ENCODE data around the gene F12.

Gene F12

DNA sequence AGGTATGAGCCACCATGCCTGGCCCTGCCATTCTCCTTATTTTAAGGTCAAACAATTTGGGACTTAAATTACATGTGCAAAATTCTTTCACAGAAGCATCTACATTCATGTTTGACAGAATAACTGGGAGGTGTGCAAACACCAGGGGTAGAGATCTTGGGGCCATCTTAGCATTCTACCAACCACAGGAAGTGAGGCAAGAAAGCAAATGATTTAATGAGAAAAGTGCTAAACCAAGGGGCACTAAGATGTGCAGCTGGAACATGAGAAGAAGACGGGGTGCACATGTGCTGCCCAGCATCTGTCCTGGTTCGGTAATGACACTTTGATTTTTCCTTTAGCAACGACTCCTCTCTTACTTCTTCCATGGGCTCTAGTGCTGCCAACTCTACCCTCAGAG, 1.2 kb upstream of the F12 start:
- no peak for DNase-seq

DNA sequence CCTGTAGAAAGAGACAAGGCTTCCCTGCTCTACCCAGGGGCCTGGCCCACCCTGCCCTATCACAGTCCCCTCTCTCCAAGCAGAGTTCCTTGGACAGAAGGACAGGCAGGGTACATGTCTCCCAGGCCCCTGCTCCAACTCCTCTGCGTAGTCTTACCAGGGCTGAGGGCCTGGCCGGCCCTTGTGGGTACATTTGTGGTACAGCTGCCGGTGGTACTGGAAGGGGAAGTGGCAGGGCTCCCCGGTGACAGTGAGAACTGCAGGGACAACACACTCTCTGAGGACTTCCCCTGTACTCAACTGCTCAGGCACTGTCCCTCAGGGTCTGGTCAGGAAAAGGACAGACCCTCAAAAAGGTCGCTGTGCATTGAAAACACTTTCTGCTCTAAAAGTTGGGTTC, 3.6 kb downstream of the F12 start:
- DNase-seq, result no peak

DNA sequence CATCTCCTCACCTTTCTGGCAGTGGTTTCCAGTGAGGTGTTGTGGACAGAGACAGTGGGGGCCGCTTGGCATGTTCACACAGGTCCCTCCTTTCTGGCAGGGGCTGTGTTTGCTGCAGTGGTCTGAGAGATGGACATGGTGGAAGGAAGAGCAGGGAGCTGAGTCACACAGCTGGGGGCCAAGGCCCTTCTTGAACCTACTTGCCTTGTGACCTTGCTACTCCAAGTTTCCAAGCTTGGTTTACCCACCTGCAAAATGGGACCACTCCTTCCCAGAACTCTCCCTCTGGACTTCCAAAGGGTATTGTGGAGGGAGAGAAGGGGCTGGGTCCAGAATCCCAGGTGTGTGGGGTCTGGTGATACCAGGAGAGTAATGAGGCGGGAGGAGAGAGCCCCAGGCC, 4.1 kb downstream of the F12 start:
- DNase-seq, result no peak

DNA sequence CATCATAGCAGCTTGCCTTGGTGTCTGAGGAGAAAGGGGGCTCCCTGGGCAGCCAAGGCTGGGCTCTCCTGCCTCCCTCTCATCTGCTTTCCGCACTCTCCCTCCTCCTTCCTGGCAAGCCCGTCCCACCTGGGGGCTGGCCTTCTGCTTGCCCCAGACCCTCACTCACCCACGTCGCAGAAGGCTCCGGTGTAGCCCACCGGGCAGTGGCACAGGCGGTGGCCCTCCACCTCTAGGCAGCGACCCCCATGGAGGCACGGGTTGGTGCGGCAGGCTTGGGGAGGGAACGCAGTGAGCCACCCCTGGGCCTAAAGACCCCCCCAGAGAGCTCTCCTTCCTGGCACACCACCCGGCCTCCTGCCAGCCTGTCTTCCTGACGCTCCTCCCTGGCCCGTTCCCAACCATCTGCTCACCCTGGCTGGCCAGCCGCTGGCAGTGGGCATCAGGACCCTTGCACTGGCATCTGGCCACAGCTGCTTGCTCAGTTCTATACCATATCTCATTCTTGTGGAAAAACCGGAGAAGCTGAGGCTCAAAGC, 4.7 kb downstream of the F12 start:
- DNase-seq, result no peak

DNA sequence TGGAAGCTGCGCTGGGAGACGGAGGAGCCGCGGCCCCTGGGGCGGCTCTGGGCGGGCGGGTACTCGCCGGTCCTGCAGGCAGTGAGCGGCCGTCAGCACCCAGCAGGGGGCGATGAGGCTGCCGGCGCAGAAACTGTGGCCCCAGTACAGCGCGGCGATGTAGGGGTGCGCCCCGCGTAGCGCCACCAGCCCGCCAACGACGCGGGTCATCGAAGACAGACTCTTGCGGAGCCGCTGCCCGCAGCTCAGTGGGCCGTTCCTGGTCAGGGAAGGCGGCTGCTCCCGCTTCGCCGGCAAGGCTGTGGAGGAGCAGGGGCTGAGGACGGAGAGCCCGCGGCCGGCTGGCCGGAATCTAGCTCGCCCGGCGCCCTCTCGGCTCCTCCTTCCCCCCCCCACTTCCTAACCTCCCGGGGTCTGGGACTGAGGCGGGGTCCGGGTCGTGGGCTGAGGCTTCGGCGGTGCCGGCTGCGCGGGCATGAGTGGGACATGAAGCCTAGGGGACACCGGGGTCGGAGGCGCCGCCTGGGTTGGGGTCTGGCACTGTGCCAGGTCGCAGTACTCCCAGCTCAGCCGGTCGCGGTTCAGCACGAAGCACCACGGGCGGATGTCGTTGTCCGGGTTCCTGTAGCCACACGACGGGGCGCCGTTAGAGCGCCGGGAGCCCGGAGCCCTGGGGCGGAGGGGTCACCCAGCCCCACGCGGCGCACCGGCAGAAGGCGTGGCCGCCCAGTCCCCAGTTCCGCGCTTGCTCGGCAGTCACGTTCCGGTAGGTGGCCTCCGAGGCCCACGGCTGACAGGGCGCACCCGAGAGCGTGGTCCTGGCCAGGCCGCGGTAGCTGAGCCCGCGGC, 5.3 kb downstream of the F12 start:
- DNase-seq, result peak; percentile 77 to 81

DNA sequence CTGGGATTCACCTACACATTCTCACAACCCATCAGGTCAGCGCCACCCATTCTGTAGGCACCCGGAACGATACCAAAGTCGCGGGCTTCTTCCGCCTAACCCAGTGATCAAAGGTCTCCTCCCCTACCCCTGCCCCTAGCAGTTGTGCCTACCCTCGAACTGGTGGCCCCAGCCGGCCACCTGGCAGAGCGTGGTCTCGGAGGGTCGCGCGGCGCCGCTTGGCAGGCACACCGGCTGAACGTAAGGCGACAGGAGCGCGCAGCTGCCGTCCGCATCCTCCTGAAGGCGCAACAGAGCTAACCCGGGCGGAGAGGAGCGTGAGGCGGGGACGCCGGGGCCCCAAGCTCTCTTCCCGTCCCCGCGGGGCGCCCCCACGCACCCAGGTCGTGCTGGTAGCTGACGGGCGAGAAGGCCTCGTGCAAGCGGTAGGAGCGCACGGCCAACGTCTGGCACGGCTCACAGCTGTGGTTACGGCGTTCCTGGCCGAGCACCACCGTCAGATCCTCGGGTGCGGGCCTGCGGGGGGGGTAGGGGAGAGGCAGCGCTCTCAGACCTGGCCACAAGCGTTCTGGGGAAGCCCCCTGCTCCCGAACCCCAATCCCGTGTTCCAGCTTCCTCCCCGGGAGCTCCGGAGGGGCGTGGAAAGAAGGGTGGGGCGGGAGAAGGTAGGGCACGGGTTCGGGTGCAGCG, 6.1 kb downstream of the F12 start:
- peak in 1 of 2 donors; percentile 37 for DNase-seq

DNA sequence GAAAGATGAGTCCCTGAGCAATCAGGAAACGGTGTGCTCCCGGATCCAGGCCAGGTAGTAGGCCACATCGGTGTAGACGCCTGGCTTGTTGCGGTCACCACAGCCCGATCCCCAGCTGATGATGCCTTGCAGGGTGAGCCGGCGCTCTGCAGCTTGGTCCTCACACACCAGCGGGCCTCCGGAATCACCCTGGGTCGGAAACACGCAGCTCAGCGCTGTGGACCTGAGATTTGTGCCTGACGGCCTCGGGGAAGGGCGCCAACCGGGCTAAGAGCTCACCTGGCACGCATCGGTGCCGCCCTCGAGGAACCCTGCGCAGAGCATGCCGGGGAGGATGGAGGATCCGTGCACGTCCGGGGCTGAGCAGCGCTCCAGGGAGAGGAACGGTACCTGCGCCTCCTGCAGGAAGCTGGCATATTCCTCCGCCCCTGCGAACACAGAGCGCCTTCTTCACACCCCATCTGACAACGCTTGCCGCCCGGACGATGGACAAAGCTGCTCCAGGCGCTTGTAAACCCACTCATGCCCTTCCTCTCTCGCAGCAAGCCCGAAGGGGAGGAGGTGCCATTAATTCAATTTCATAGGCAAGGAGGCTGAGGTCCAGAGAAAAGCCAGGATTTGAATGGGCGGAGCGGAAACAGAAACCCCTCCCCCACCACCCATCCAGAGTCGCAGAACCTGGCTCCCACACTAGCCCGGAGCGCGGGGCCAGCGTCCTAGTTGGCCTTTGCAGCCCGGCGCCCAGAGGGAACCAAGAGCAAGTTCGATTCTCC, 6.9 kb downstream of the F12 start:
- DNase-seq, result peak; percentile 66

DNA sequence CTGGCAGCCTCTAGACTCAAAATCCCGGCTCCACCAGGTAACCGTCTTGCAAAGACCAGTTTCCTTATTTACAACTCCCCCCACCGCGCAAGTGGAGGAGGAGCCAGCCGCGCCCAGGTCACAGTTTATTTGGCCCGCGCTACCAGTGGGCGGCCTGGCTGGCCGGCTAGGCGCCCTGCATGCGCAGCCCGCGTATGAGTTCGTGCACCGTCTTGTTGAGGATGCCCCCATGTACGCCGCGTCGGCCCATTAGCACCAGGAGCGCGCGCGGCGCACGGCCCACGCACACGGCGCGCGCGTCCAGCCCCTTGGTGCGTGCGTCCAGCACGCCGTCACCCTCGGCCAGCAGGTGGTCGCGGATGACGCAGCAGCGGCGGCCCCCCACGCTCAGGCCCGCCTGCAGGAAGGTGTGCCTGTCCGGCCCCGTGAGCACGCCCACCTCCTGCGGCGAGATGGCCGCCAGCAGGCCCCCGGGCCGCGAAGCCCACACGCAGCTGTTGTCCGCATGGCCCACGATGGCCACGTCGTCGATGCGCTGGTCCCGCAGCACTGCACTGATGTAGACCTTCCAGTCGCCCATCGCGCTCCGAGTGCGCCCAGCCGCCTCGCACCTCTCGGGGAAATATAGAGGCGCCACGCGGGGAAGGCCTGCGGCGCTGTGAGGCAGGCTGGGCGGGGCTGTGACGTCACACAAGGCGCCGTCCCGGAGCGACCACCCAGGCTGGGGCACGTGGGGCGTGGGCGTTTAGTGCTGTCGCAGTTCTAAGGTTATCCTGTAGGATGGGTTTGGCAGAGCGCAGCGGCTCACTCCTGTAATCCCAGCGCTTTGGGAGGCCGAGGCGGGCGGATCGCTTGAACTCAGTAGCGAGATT, 9.1 kb downstream of the F12 start, which contains the start of gene PFN3:
TSS of gene PFN3 (minus strand) at position 665 of the 872 bp plus-strand sequence. CDS start at position 580, 85 bp downstream.
- no peak for DNase-seq

DNA sequence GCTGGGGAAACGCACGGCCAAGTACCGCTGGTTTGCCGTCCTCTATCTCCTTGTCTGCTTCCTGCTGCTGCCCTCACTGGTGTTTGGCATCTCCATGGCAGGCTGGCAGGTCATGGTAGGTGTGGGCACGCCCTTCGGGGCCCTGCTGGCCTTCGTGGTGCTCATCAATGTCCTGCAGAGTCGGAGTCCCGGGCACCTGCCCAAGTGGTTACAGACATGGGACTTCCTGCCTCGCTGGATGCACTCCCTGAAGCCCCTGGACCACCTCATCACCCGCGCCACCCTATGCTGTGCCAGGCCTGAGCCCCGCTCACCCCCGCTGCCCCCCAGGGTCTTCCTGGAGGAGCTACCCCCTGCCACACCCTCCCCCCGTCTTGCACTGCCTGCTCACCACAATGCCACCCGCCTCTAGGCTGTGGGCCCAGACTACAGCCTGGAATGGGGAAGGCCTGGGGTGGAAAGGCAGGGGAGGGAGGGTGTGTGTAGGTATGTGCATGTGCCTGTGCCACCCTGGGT, 11.4 kb downstream of the F12 start:
- DNase-seq, result no peak

DNA sequence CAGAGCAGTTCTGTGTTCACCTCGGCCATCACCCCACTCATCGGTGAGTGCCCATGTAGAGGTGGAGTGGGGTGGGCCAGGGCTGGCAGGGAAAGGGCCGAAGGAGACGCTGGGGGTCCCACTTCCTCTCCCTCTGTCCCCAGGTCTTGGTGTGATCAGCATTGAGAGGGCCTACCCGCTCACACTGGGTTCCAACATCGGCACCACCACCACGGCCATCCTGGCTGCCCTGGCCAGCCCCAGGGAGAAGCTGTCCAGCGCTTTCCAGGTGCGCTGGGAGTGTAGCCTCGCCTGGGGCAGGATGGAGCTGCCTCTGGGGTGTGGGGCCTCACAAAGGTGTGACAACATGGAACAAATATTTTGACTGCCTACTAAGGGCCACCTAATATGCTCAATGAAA, 12.6 kb downstream of the F12 start:
- DNase-seq, result no peak

DNA sequence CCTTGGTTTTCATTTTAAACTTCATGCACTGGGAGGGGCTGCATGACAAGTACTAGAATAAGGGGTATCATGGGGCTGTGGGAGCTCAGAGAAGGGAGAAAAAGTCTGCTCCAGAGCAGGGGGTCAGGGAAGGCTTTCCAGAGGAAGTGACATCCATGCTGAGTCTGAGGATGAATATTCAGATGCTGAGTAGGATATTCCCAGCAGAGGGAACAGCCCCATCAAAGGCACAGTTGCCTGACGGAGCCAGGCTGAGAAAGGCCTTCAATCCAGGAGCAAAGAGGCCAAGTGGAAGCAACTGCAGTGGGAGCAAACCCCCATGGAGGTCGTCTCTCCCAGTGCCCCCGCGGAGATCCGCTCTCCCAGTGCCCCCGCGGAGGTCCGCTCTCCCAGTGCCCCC, 13.3 kb downstream of the F12 start:
- DNase-seq, result no peak

DNA sequence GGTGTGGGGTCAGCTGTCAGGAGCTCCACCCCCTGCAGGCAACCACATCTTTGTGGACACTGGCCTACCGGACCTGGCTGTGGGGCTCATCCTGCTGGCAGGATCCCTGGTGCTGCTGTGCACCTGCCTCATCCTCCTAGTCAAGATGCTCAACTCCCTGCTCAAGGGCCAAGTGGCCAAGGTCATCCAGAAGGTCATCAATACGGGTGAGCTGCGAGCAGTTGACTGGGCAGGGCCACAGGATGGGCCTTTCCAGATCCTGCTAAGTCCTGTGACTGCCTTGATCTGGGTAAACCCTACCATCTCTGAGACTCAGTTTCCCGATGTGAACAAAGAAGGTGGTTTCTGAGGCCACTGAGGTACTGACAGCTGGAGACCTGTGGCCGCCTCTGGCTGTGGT, 15.4 kb downstream of the F12 start:
- no peak for DNase-seq

DNA sequence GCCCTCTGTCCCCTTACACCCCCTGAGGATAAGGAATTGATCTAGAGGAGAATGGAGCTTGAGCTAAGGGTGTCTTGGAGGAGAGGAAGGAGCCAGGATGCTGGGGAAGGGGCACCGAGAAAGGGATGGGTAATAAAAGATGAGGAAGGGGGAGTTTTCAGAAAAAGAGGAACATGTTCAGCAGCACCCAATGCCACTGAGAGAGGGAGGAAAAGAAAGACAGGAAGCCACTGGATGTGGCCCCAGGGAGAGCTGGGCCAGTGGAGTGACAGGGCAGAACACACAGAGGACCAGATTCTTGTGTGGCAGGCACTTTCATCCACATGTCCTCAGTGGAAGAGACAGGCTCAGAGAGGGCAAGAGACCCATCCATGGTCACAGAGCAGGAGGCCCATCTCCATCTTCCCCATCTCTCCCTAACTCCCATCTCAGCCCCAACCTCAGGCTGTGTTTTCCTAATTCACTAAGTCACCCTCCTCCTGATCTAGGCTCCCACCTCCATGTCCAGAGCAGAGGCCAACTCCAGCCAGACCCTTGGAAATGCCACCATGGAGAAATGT, 16.1 kb downstream of the F12 start:
- no peak for DNase-seq

DNA sequence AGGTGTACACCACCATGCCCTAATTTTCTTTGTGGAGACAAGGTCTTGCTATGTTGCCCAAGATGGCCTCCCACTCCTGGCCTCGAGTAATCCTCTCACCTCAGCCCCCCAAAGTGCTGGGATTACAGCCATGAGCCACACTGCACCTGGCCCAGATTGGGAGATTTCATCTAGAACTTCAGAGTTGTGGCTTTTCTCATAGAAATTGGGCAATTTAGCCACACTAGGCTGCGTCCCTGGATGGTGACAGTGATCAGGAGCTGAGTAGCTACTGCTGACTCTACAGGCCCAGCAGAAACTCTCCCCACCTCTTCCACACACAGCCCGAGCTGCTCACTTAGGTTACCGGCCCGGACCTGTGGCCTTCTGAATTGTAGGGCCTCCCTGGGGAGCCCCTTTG, 16.6 kb downstream of the F12 start:
- DNase-seq, result no peak

DNA sequence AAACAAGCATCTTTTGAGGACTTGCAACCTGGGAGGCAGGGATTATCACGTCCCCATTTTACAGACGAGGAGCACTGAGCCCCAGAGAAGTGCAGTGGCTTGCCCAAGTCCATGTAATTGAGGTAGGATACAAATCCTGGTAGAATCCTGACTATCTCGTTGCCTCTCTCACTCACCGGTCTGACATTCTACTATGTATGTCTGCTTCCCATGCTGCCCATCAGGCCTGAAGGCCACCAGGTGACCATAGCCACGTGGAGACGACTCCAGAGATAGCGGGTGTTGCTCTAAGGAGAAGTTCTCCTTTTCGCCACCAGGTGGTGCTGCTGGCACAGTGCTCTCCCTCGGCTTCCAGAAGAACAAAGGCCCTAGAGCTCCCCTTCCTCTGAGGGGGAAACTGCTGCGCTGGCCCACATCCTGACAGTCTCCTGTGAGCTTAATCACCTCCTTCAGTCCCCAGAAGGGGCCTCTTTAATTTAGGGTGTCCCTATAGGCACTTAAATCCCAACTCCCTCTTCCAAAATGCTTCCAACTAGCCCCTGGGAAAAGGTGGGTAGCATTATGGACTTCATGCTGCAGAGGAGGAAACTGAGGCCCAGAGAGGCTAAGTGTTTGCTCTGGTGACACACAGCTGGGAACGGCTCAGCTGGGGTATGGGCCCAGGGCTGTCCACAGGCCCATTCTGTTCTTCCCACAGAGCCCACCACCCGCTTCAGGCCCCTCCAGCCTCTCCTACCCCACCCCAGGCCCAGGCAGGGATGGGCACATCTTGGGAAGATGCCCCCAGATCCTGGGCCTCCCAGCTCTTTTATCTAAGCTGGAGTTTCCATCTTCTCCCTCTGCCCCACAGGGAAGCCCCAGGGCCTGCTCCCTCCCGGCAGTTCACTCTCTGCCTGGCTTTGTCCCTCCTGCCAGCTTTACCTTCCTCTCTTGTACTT, 18.7 kb downstream of the F12 start:
- DNase-seq, result peak; percentile 90

DNA sequence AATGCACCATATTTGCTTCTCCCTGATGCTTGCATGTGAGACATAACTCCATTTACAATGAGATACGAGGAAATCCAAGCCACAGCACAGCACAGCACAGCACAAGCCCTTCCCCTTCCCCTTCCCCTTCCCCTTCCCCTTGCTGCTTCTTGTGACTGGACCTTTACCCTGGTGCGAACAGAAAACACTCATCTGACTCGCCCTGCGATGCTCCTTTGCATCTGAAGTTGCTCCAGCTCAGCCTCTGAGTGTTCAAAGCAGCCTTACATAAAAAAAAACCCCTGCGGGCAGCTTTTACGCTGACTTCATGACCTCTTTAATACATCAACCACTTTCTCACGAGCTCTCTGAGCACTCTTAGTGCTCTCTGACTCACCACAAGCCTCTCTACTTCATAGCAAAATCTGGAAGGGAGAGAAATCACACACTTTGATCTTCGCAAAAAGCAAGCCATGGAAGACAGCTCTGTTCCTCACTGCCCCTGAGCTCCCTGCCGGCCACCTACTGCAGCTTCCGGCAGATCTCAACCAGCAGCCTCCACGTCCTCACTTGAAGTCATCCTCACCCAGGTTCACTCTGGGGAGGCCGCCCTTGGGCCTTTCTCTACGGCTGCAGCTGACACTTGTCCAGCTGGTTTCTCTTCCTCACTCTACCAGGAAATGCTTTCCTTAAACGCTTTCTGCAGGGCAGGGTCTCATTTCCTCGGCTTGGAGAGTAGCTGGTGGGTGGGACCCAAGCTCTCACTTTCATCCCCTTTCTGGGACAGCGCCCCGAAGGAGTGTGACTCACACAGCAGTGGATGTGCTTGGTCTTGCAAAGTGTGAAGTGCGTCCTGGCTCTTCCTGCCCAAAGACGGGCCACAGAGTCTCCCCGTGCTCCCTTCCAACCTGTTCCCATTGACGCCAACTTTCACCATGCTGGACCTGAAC, 19.9 kb downstream of the F12 start:
- peak; percentile 35 to 51 for DNase-seq

DNA sequence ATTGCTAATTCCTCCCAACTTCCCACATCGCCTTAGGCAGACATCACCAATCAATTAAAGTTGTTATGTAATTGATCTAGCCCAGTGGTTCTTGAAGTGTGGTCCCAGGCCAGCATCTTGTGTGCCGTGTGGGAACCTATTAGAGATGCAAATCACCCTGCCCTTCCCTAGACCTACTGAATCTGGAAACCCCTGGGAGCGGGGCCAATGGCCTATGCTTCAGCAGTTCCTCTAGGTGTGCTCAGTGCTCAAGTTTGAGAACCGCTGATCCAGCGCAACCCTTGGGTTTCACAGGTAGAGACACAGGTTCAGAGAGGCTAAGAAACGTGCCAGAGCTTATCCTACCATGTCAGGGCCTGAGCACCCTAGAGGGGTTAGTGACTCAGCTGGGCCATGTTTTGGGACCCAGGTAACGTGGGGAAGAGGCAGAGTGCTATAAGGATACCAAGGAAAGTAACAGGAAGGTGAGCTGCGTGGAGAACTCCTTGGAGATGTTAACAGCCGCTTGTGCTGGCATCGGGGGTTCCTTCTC, 20.8 kb downstream of the F12 start:
- DNase-seq, result no peak

DNA sequence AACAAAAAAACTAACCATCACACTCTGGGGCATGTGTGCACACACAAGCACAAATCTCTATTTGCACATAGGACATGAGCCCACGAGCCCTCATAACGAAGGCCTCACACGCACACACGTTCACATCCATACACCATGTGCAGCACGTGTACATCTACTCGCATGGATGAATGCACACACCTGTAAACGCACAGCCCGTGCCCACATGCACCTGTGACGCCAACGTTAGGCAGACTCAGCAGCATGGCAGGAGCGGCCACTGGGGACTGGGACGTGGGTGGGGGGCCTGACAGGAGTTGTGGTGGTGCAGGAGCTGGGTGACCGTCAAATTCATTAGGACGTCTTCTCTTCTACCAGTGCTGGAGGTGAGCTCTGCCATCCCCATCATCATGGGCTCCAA, 22.0 kb downstream of the F12 start:
- no peak for DNase-seq

DNA sequence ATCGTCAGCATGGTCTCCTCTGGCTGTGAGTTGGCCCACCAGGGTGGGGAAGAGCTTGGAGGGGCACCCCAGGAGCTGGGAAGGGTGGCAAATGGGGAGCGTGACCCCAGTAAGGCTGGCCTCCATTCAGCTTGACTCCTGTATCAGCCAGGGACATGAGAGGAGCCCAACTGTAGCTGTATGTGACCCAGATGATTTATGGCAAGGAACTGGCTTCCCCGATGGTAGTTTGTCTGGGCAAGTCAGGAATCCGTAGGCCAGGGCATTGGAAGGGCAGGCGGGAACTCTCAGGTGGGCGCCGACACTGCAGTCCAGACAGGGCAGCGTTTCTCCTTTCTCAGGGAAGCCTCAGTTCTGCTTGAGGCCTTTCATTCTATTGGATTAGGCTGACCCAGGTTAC, 22.8 kb downstream of the F12 start:
- DNase-seq, result no peak

Measured in stimulated activated CD4-positive, alpha-beta T cell treated with anti-CD3 and anti-CD28 coated beads, Interleukin-2, amount 100 ng/mL, for 48 hours (primary cell).